GM10266 (cell line): ENCODE measurements around the gene IGSF22.

Source experiments
- DNase-seq: peaks from one replicate; pipeline ENCODE4 v3.0.0; 2012; ENCODE audit errors: extremely low spot score
- TF ChIP-seq, protein P1 (sequence below): IDR thresholded peaks from 2 replicates; pipeline ENCODE4 v1.5.1; 2012; ENCODE audit warnings: mild to moderate bottlenecking, low read depth; ENCODE audit not compliant: control insufficient read depth, insufficient read depth; ENCODE audit errors: missing control alignments

The IGSF22 gene

DNA sequence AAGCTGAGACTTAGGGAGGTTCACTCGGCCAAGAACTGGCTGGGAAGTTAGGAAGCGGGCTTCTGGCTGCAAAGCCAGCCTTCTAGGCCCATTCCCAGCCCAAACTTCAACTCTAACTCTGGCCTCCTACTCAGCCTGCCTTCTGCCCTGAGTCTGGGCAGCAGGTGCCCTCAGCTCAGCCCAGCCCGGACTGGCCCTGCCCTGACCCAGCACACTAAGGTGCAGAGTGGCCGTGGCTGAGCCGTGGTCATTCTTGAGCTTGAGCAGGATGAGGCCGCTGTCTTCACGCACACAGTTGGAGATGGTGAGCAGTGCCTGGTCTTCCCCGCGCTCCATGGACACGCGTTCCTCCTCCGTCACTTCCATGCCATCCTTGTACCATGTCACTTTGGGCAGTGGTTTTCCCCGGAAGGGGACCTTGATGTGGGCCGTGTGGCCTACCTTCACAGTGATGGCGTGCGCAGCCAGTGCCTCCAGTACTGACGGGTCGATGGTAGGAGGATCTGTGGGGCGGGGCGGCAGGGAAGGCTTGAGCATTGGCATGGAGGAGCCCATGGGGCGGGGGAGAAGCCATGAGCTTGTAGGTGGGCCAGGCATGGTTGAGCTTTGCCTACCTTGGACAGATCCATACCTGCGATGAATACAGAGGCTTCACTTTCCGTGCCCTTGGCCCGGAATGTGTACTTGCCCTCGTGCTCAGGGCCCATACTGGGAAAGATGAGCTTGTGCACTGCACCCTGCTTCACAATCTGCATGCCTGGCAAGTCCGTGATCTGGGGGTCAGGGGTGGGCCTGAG, 12.1 kb downstream of the IGSF22 start:
- TF ChIP-seq, protein P1, sequence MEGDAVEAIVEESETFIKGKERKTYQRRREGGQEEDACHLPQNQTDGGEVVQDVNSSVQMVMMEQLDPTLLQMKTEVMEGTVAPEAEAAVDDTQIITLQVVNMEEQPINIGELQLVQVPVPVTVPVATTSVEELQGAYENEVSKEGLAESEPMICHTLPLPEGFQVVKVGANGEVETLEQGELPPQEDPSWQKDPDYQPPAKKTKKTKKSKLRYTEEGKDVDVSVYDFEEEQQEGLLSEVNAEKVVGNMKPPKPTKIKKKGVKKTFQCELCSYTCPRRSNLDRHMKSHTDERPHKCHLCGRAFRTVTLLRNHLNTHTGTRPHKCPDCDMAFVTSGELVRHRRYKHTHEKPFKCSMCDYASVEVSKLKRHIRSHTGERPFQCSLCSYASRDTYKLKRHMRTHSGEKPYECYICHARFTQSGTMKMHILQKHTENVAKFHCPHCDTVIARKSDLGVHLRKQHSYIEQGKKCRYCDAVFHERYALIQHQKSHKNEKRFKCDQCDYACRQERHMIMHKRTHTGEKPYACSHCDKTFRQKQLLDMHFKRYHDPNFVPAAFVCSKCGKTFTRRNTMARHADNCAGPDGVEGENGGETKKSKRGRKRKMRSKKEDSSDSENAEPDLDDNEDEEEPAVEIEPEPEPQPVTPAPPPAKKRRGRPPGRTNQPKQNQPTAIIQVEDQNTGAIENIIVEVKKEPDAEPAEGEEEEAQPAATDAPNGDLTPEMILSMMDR: no peak
- no peak for DNase-seq

DNA sequence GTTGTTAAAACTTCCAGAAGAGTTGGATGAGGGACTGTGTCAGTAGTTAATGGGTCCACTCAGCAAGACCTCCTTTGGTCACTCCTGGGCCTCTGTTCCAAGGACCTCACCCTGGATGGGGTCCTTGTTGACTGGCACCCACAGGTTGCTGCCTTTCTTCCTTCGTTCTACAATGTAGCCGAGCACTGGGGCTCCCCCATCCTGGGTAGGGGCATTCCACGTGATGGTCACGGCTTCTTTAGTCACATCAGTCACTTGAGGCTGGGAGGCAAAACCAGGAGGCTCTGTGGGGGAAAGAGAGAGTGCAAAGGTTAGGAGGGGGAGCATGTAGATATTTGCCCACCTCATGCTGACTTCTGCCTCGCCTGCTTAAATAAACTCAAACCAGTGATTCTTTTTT, 15.4 kb downstream of the IGSF22 start:
- DNase-seq: no peak
- TF ChIP-seq, protein P1: no peak

DNA sequence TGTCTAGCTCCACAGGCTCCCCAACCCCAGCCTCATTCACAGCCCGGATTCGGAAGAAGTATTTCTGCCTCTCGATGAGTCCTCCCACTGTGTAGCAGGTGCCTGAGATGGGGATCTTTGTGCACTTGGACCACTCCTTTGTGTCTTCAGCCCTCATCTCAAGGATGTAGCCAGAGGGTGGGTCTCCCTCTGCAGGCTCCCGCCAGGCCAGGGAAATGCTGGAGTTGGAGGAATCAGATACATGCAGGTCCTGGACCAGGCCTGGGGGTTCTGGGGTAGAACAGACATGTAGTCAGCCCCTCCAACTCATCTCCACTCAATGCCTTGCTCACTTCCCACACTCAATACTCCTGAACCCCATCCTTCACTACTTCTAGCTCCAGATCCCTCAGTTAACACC, 16.6 kb downstream of the IGSF22 start:
- TF ChIP-seq, protein P1: no peak
- no peak for DNase-seq

- DNase-seq: no peak
- TF ChIP-seq, protein P1: no peak
These were observed 18.1 kb downstream of the IGSF22 start for GRCh38 chr11:18707811-18708340.

GRCh38 chr11:18706330-18707243, 19.4 kb downstream of the IGSF22 start:
- TF ChIP-seq, protein P1: no peak
- DNase-seq: no peak

- DNase-seq: no peak
- TF ChIP-seq, protein P1: no peak
These were observed 20.2 kb downstream of the IGSF22 start for GRCh38 chr11:18705651-18706281.
